Measurements from ENCODE around the gene ZNF358.

ZNF358 gene

DNA sequence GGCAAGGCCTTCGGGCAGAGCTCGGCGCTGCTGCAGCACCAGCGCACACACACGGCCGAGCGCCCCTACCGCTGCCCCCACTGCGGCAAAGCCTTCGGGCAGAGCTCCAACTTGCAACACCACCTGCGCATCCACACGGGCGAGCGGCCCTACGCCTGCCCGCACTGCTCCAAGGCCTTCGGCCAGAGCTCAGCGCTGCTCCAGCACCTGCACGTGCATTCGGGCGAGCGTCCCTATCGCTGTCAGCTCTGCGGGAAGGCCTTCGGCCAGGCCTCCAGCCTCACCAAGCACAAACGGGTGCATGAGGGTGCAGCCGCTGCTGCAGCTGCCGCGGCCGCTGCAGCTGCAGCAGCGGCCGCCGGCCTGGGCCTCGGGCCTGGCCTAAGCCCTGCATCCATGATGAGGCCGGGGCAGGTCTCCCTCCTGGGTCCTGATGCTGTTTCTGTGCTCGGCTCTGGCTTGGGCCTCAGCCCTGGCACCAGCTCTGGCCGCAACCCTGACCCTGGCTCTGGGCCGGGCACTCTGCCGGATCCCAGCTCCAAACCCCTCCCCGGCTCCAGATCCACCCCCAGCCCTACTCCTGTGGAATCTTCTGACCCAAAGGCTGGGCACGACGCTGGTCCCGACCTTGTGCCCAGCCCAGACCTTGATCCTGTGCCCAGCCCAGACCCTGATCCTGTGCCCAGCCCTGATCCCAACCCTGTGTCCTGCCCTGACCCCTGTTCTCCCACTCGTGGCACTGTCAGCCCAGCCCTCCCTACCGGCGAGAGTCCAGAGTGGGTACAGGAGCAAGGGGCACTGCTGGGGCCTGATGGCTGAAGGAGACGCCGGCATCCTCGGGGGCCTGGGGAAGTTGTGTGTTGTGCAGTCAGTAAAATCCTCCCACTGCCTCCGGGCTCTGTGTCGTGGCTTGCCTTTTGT lies 4.5 kb downstream of the ZNF358 start:
- no peak for DNase-seq (ENCODE audit: low read depth)

DNA sequence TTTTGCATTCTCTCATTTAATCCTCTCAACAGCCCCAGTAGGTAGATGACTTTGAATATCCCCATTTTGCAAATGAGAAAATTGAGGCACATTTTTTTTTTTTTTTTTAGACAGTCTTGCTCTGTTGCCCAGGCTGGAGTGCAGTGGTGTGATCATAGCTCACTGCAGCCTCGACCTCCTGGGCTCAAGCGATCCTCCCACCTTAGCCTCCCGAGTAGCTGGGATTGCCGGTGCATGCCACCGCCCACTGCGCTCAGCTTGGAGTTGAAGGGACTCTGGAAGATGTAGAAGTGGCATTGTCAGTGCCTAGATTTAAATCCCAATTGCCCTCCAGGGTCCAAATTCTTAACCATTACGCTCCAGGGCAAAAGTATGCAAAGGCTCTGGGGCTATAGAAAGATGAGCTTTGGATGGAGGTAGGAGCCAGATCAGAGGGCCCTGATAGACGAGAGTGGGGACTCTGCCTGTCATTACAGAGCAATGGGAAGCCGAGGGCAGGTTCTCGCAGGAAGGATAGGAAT lies 5.7 kb downstream of the ZNF358 start:
- DNase-seq (ENCODE audit: low read depth), result no peak

GRCh38 chr19:7522072-7522922 lies 6.4 kb downstream of the ZNF358 start, which contains the start of gene MCOLN1:
Gene MCOLN1, plus strand, starts transcription at chr19:7522624. Its CDS starts 127 bp downstream, at chr19:7522751.
- DNase-seq (ENCODE audit: low read depth), result peak; percentile 100

- no peak for DNase-seq (ENCODE audit: low read depth)
Observed at GRCh38 chr19:7522923-7523667, 7.2 kb downstream of the ZNF358 start.

- DNase-seq (ENCODE audit: low read depth), result no peak
Observed at GRCh38 chr19:7524523-7524922, 8.6 kb downstream of the ZNF358 start.

DNA sequence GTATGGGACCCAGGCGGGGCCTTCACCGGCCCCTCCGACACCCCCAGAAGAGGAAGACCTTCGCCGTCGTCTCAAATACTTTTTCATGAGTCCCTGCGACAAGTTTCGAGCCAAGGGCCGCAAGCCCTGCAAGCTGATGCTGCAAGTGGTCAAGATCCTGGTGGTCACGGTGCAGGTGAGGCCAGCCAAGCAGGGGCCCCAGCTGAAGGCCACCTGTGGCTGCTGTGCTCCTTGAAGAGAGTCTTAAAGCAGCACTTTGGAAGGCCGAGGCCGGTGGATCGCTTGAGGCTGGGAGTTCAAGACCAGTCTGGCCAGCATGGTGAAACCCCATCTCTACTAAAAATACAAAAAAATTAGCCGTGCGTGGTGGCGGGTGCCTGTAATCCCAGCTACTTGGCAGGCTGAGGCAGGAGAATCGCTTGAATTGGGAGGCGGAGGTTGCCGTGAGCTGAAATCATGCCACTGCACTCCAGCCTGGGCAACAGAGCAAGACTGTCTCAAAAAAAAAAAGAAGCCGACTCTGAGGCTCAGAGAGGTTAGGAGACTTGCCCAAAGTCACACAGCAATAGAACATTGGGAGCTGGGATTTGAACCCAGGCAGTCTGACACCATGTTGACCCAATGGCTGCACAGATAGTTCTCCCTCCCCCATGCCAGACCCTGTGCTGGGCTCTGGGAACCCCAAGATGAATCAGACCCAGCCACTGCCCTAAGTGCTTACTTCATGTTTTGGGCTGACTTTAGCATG lies 9.3 kb downstream of the ZNF358 start:
- no peak for DNase-seq (ENCODE audit: low read depth)

- DNase-seq (ENCODE audit: low read depth), result no peak
Observed at GRCh38 chr19:7526059-7526929, 10.4 kb downstream of the ZNF358 start.

- DNase-seq (ENCODE audit: low read depth), result no peak
Observed at GRCh38 chr19:7527516-7528191, 11.8 kb downstream of the ZNF358 start.

- DNase-seq (ENCODE audit: low read depth), result no peak
Observed at GRCh38 chr19:7528192-7528519, 12.3 kb downstream of the ZNF358 start.

DNA sequence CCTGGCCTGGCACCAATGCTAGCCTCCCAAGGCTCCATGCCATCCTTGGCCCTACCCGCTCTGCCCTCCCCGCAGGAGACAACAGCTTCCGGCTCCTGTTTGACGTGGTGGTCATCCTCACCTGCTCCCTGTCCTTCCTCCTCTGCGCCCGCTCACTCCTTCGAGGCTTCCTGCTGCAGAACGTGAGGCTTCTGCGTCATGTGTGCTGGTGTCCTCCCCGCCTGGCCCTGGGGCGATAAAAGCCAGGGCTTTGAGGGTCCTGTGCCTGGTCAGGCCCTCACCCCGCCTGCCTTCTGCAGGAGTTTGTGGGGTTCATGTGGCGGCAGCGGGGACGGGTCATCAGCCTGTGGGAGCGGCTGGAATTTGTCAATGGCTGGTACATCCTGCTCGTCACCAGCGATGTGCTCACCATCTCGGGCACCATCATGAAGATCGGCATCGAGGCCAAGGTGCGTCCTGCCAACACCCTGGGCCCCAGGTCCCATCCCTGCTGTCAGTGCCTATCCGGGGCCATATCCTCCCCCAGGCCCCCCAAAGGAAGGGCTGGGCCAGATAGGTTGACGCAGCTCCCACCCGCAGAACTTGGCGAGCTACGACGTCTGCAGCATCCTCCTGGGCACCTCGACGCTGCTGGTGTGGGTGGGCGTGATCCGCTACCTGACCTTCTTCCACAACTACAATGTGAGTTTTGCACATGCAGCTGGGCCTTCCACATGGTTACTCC lies 12.8 kb downstream of the ZNF358 start:
- no peak for DNase-seq (ENCODE audit: low read depth)

GRCh38 chr19:7529246-7529600 lies 13.3 kb downstream of the ZNF358 start:
- DNase-seq (ENCODE audit: low read depth), result no peak

GRCh38 chr19:7529610-7530490 lies 13.9 kb downstream of the ZNF358 start:
- no peak for DNase-seq (ENCODE audit: low read depth)

DNA sequence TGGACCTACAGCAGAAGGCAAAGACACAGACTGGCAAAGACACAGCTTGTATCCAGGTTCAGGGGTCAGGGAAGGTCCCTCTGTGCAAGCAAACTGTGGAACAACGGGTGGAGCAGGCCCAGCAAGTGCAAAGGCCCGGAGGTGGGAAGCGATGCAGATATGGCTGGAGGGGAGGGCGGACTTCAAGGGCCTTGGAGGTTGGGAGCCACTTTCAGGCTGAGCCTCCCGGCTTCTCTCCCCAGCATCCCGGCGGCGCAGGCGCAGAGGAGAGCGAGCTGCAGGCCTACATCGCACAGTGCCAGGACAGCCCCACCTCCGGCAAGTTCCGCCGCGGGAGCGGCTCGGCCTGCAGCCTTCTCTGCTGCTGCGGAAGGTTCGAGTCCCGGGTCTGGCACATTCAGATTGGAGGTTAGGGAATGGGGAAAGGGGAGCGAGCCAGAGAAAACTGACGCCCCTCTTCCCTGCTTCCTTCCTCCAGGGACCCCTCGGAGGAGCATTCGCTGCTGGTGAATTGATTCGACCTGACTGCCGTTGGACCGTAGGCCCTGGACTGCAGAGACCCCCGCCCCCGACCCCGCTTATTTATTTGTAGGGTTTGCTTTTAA lies 17.5 kb downstream of the ZNF358 start:
- DNase-seq (ENCODE audit: low read depth), result no peak

GRCh38 chr19:7533925-7534480 lies 18.1 kb downstream of the ZNF358 start:
- DNase-seq (ENCODE audit: low read depth), result peak; percentile 79

- DNase-seq (ENCODE audit: low read depth), result no peak
Observed at GRCh38 chr19:7534531-7535046, 18.7 kb downstream of the ZNF358 start.

- peak; percentile 92 for DNase-seq (ENCODE audit: low read depth)
Observed at GRCh38 chr19:7535047-7535997, 19.4 kb downstream of the ZNF358 start, which contains the start of gene PNPLA6. Gene PNPLA6, plus strand, starts transcription at chr19:7535717. Its CDS starts 72 bp downstream, at chr19:7535789.

Data from activated T-helper 9 cell treated with anti-CD3 and anti-CD28 coated beads, Interleukin-2, amount 50 U/mL, for 16 hours (primary cell).